ENCODE results near the gene PDE4D. TPM values are rescaled to one million over a fixed set of nuclear protein-coding genes. Genes with fewer than 3 reads are reported as not detected.

PDE4D gene
- total RNA-seq, 1 donor from 2014 or later: 13.2 TPM

- H3K27me3 Mint-ChIP-seq (ENCODE audit: unreplicated experiment): no peaks in the 10 kb centered on the region
- H3K4me3 Mint-ChIP-seq (ENCODE audit: unreplicated experiment): no peak overlapping the region
- peaks cover under 1% of the 10 kb centered on the region for H3K36me3 Mint-ChIP-seq (ENCODE audit: unreplicated experiment)
- peaks cover 1% of the 10 kb centered on the region for H3K9me3 Mint-ChIP-seq (ENCODE audit: unreplicated experiment)
- TF ChIP-seq CTCF (IDR thresholded peaks at IDR 0.05; ENCODE audit: partially characterized antibody, unreplicated experiment): no peak
- DNase-seq: no peak
- peaks cover 13% of the 10 kb centered on the region for H3K4me1 Mint-ChIP-seq (ENCODE audit: low read depth, unreplicated experiment)
- H3K27ac Mint-ChIP-seq (ENCODE audit: unreplicated experiment): no peak overlapping the region
Observed at GRCh38 chr5:59005934-59006701, 887.4 kb downstream of the PDE4D start.

- no peak for DNase-seq
- H3K9me3 Mint-ChIP-seq (ENCODE audit: unreplicated experiment): peaks cover 1% of the 10 kb centered on the region
- no peak for TF ChIP-seq CTCF (IDR thresholded peaks at IDR 0.05; ENCODE audit: partially characterized antibody, unreplicated experiment)
- H3K36me3 Mint-ChIP-seq (ENCODE audit: unreplicated experiment): no peaks in the 10 kb centered on the region
- H3K27ac Mint-ChIP-seq (ENCODE audit: unreplicated experiment): no peak overlapping the region
- no peaks in the 10 kb centered on the region for H3K27me3 Mint-ChIP-seq (ENCODE audit: unreplicated experiment)
- peaks cover 17% of the 10 kb centered on the region for H3K4me1 Mint-ChIP-seq (ENCODE audit: low read depth, unreplicated experiment)
- no peak overlapping the region for H3K4me3 Mint-ChIP-seq (ENCODE audit: unreplicated experiment)
Observed at GRCh38 chr5:59003641-59004040, 889.9 kb downstream of the PDE4D start.

- no peak for TF ChIP-seq CTCF (IDR thresholded peaks at IDR 0.05; ENCODE audit: partially characterized antibody, unreplicated experiment)
- no peak for DNase-seq
- H3K4me3 Mint-ChIP-seq (ENCODE audit: unreplicated experiment): no peak overlapping the region
- peaks cover 1% of the 10 kb centered on the region for H3K9me3 Mint-ChIP-seq (ENCODE audit: unreplicated experiment)
- H3K27ac Mint-ChIP-seq (ENCODE audit: unreplicated experiment): no peak overlapping the region
- no peaks in the 10 kb centered on the region for H3K27me3 Mint-ChIP-seq (ENCODE audit: unreplicated experiment)
- peaks cover 17% of the 10 kb centered on the region for H3K4me1 Mint-ChIP-seq (ENCODE audit: low read depth, unreplicated experiment)
- H3K36me3 Mint-ChIP-seq (ENCODE audit: unreplicated experiment): no peaks in the 10 kb centered on the region
Observed at GRCh38 chr5:59003124-59003523, 890.4 kb downstream of the PDE4D start.

- no peak for TF ChIP-seq CTCF (IDR thresholded peaks at IDR 0.05; ENCODE audit: partially characterized antibody, unreplicated experiment)
- peaks cover 17% of the 10 kb centered on the region for H3K4me1 Mint-ChIP-seq (ENCODE audit: low read depth, unreplicated experiment)
Observed at GRCh38 chr5:59002162-59002825, 891.2 kb downstream of the PDE4D start.

GRCh38 chr5:59001716-59002115 is 891.8 kb downstream of the PDE4D start:
- H3K9me3 Mint-ChIP-seq (ENCODE audit: unreplicated experiment): peaks cover 1% of the 10 kb centered on the region
- H3K36me3 Mint-ChIP-seq (ENCODE audit: unreplicated experiment): no peaks in the 10 kb centered on the region
- H3K27ac Mint-ChIP-seq (ENCODE audit: unreplicated experiment): no peak overlapping the region
- H3K27me3 Mint-ChIP-seq (ENCODE audit: unreplicated experiment): no peaks in the 10 kb centered on the region
- no peak for TF ChIP-seq CTCF (IDR thresholded peaks at IDR 0.05; ENCODE audit: partially characterized antibody, unreplicated experiment)
- no peak for DNase-seq
- peaks cover 17% of the 10 kb centered on the region for H3K4me1 Mint-ChIP-seq (ENCODE audit: low read depth, unreplicated experiment)
- H3K4me3 Mint-ChIP-seq (ENCODE audit: unreplicated experiment): no peak overlapping the region

More at GRCh38 chr5:59002162-59002825, 891.2 kb downstream of the PDE4D start:
- H3K27me3 Mint-ChIP-seq (ENCODE audit: unreplicated experiment): no peaks in the 10 kb centered on the region
- H3K4me3 Mint-ChIP-seq (ENCODE audit: unreplicated experiment): no peak overlapping the region
- peaks cover 1% of the 10 kb centered on the region for H3K9me3 Mint-ChIP-seq (ENCODE audit: unreplicated experiment)
- no peak for DNase-seq
- no peaks in the 10 kb centered on the region for H3K36me3 Mint-ChIP-seq (ENCODE audit: unreplicated experiment)
- no peak overlapping the region for H3K27ac Mint-ChIP-seq (ENCODE audit: unreplicated experiment)
